ENCODE results near the gene PRSS36. TPM values are rescaled to one million over a fixed set of nuclear protein-coding genes. Genes with fewer than 3 reads are reported as not detected.

The PRSS36 gene
- total RNA-seq, 1 experiment from 2014 or later: 0.23 TPM

DNA sequence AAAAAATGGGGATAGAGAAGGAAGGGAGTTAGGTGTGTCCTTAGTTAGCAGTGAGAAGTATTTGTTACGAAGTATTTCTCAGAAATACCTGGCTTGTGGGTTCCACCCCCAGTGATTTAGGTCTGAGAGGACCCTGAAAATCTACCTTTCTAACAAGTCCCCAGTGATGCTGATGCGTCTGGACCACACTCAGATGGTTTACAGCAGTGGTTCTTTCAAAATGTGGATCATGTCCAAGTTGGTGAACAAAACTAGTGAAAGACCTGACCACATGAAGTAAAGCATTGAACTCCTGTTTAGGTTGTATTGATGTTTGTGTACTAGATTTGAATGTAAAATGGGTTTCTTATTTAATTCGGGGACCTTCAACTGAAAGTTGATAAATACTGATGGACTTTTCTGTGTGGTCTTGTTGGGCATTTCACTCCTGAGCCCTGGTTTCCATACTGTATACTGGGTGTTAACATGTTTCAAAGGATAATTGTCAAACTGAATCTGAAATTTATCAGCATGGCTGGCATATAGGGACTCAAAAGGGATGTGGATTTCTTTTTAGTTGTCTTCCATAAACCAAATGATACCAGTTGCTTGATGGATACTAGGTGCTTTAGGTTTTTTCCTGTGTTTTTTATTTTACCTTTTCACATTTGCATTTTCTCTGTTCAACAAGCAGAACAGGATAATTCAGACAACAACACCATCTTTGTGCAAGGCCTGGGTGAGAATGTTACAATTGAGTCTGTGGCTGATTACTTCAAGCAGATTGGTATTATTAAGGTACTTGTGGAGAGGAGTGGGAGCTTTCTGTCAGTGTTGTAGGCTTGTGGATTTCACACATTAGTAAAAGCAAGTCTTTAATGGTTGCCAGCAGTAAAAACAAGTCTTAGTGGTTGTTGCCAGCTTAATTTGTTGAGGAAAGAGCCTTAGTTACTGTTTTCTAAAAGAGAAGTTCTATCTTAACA lies 38.9 kb upstream of the PRSS36 start:
- DNase-seq (ENCODE audit: low read depth, low spot score) (no peak), ATAC-seq (no peak)
- peaks cover 76% of the 10 kb centered on the region for H3K36me3 ChIP-seq (ENCODE audit: control insufficient read depth, insufficient read depth, low read length)
- ChIA-PET CTCF (no interaction called here), POLR2A (interaction anchor here (1.1 kb wide), 1 partner anchor 9 kb away, joined by 4 read pairs; the partner anchor contains the start of gene FUS)
- H3K27ac ChIP-seq (ENCODE audit: low read length): peak overlapping the region; percentile 9; the same call in 1 of the 2 replicates
- in situ Hi-C loops (cut with HindIII; ENCODE audit: low pct_unique_long_range_greater_than_20kb, low sequenced_read_pairs) (no loop called here), intact Hi-C loops (cut with micrococcal nuclease; ENCODE audit: unreplicated experiment) (no loop called here)
- no peaks in the 10 kb centered on the region for H3K27me3 ChIP-seq (ENCODE audit: control insufficient read depth, insufficient read depth, low read length)
- no peak; the same call in 1 of the 2 replicates for TF ChIP-seq POLR2AphosphoS5 (IDR thresholded peaks at IDR 0.05; ENCODE audit: low read depth, low read length)
- no peak for TF ChIP-seq CTCF (IDR thresholded peaks at IDR 0.05)
- no peak for TF ChIP-seq REST (IDR thresholded peaks at IDR 0.05; ENCODE audit: insufficient read depth in 1 of 2, low read depth in 2 of 2, low read length in 1 of 2)
- TF ChIP-seq TCF7L2 (IDR thresholded peaks at IDR 0.05; ENCODE audit: low read depth, low read length): no peak
- H3K4me1 ChIP-seq (ENCODE audit: control insufficient read depth, insufficient read depth, low read length): peaks cover 4% of the 10 kb centered on the region; the same call in 1 of the 2 replicates
- no peaks in the 10 kb centered on the region for H3K9me3 ChIP-seq (ENCODE audit: control insufficient read depth, insufficient read depth, low read depth, low read length)
- no peak overlapping the region for H3K4me3 ChIP-seq (ENCODE audit: low read depth in 2 of 2, low read length in 2 of 2)
- BruUV-seq (replicated peaks): no TSS peak

- ChIA-PET POLR2A (interaction anchor here (0.6 kb wide), 1 partner anchor 43 kb away, joined by 4 read pairs; no protein-coding TSS in a partner anchor), CTCF (no interaction called here)
- H3K36me3 ChIP-seq (ENCODE audit: control insufficient read depth, insufficient read depth, low read length): peaks cover 85% of the 10 kb centered on the region
- TF ChIP-seq CTCF (IDR thresholded peaks at IDR 0.05) (no peak), SIN3A (IDR thresholded peaks at IDR 0.05; ENCODE audit: borderline replicate concordance, insufficient read depth, low read depth, low read length) (no peak), POLR2AphosphoS5 (IDR thresholded peaks at IDR 0.05; ENCODE audit: low read depth, low read length) (no peak; the same call in 1 of the 2 replicates), TCF7L2 (IDR thresholded peaks at IDR 0.05; ENCODE audit: low read depth, low read length) (no peak), REST (IDR thresholded peaks at IDR 0.05; ENCODE audit: insufficient read depth in 1 of 2, low read depth in 2 of 2, low read length in 1 of 2) (no peak)
- DNase-seq (ENCODE audit: low read depth, low spot score) (no peak), ATAC-seq (no peak)
- no TSS peak for BruUV-seq (replicated peaks)
- H3K4me1 ChIP-seq (ENCODE audit: control insufficient read depth, insufficient read depth, low read length): peaks cover 13% of the 10 kb centered on the region
- H3K9me3 ChIP-seq (ENCODE audit: control insufficient read depth, insufficient read depth, low read depth, low read length): no peaks in the 10 kb centered on the region
- no peak overlapping the region; the same call in 1 of the 2 replicates for H3K27ac ChIP-seq (ENCODE audit: low read length)
- no peak overlapping the region for H3K4me3 ChIP-seq (ENCODE audit: low read depth in 2 of 2, low read length in 2 of 2)
- intact Hi-C loops (cut with micrococcal nuclease; ENCODE audit: unreplicated experiment) (no loop called here), in situ Hi-C loops (cut with HindIII; ENCODE audit: low pct_unique_long_range_greater_than_20kb, low sequenced_read_pairs) (no loop called here)
- H3K27me3 ChIP-seq (ENCODE audit: control insufficient read depth, insufficient read depth, low read length): no peaks in the 10 kb centered on the region
These were observed 37.9 kb upstream of the PRSS36 start for GRCh38 chr16:31187808-31188189.
